GM21529 (cell line): ENCODE results near the gene PDE6D.

ENCODE experiments used
- ATAC-seq: cut with Tn5 transposase; IDR thresholded peaks from one replicate; pipeline ENCODE4 v1.9.1; 2021; ENCODE audit not compliant: unreplicated experiment

PDE6D gene

GRCh38 chr2:231685349-231686191, 95.5 kb downstream of the PDE6D start:
- no peak for ATAC-seq

GRCh38 chr2:231684314-231685223, 96.5 kb downstream of the PDE6D start:
- ATAC-seq = no peak

- no peak for ATAC-seq
Observed at GRCh38 chr2:231683292-231684235, 97.5 kb downstream of the PDE6D start.

- ATAC-seq = no peak
Observed at GRCh38 chr2:231682603-231683291, 98.3 kb downstream of the PDE6D start.
